Bronchial epithelial cell (primary cell): Measurements from ENCODE around the gene PIK3CA. TPM values are rescaled to one million over a fixed set of nuclear protein-coding genes. Genes with fewer than 3 reads are reported as not detected.
"Not testable (repeated sequence)": the region's sequence is repeated elsewhere in the genome, so short reads cannot be mapped to it uniquely, and the experiment has no call there.

Source experiments
- DNase-seq: peaks from one replicate; pipeline ENCODE4 v3.0.0-alpha.2; 2010; ENCODE audit warnings: low read depth
- FAIRE-seq: peaks from 2 replicates; lab custom pipeline; 2011; peaks lifted over from hg19 to GRCh38; lab: Jason Lieb, UNC
- H3K27me3 ChIP-seq: 2 replicates; pipeline ENCODE4 v1.5.1; 2011; ENCODE audit warnings: low read length; ENCODE audit not compliant: control insufficient read depth, insufficient read depth
- H3K36me3 ChIP-seq: 2 replicates; pipeline ENCODE4 v1.5.1; 2011; ENCODE audit warnings: low read length; ENCODE audit not compliant: control insufficient read depth, insufficient read depth
- H3K4me3 ChIP-seq: 2 replicates; pipeline ENCODE4 v1.5.1; 2011; ENCODE audit warnings: mild to moderate bottlenecking, low read depth, low read length, control low read depth
- total RNA-seq: library from RNA; depleted of rRNA; stranded (reverse); fragments of >200 nt; gene quantifications from 2 replicates; pipeline ENCODE4 v1.2.1, GENCODE V29; 2014
- TF ChIP-seq, protein P1 (sequence below): IDR thresholded peaks from 2 replicates; pipeline ENCODE4 v1.5.1; 2011; ENCODE audit warnings: mild to moderate bottlenecking, moderate library complexity, low read length, control low read depth, inconsistent platforms; ENCODE audit not compliant: insufficient read depth, severe bottlenecking

Gene PIK3CA
- total RNA-seq, 1 donor from 2014 or later, result 20.3 TPM

DNA sequence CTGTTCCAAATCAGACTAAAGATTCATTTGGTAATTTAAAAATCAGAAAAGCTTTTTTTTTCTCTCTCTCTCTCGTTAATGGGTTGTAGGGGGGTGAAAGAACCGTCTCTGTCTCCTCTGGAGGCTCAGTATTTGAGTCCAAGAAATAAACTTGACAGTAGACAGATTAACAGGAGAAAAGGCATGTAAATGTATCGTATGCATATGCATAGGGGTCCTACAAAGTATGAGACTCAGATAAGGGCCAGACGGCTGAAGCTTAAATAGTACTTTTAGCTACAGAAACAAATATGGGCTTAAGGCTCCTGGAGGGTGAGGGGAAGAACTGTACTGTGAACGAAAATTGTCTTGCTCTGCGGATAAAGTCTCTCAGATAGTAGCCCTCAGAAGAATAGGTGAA, 42.4 kb downstream of the PIK3CA start:
- no peaks in the 10 kb centered on the region for H3K36me3 ChIP-seq
- H3K27me3 ChIP-seq, result no peaks in the 10 kb centered on the region
- FAIRE-seq (no peak), DNase-seq (no peak)
- TF ChIP-seq, protein P1, sequence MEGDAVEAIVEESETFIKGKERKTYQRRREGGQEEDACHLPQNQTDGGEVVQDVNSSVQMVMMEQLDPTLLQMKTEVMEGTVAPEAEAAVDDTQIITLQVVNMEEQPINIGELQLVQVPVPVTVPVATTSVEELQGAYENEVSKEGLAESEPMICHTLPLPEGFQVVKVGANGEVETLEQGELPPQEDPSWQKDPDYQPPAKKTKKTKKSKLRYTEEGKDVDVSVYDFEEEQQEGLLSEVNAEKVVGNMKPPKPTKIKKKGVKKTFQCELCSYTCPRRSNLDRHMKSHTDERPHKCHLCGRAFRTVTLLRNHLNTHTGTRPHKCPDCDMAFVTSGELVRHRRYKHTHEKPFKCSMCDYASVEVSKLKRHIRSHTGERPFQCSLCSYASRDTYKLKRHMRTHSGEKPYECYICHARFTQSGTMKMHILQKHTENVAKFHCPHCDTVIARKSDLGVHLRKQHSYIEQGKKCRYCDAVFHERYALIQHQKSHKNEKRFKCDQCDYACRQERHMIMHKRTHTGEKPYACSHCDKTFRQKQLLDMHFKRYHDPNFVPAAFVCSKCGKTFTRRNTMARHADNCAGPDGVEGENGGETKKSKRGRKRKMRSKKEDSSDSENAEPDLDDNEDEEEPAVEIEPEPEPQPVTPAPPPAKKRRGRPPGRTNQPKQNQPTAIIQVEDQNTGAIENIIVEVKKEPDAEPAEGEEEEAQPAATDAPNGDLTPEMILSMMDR, result no peak
- no peak overlapping the region for H3K4me3 ChIP-seq

DNA sequence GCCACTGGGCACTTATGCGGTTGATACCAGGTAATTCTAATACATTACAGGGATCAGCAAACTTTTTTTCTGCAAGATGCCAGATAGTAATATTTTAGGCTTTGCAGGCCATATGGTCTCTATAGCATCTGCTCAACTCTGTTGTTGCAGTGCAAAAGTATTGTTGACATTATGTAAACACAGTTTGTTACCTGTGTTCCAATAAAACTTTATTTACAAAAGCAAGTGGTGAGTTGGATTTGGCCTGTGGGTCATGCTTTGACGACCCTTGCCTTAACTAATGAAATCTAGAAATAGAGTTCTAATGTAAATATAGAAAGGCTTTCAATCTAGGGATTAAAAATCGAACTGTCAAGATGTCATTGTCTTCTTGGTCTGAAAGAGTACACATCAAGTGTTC, 44.4 kb downstream of the PIK3CA start:
- TF ChIP-seq, protein P1, result no peak
- H3K27me3 ChIP-seq, result no peaks in the 10 kb centered on the region
- DNase-seq (no peak), FAIRE-seq (no peak)
- no peaks in the 10 kb centered on the region for H3K36me3 ChIP-seq
- no peak overlapping the region for H3K4me3 ChIP-seq

DNA sequence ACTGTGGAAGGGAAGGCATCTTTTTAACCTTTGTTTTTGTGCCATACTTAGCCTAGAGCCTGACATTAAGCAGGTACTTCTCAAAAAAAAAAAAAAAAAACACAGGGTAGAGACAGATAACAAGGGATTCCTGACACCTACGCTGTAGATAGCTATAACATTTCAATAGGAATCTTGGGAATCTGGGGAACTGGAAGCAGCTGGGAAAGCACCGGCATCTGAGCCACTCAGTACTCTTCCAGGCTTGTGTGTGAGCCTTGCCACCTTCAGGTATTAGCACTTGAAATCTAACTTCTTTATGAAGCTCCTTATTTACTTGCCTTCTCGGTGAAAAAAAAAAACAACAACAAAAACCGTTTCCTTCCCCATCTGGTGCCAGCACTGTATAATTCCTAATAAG, 46.8 kb downstream of the PIK3CA start:
- H3K27me3 ChIP-seq, result no peaks in the 10 kb centered on the region
- peaks cover 2% of the 10 kb centered on the region for H3K36me3 ChIP-seq
- H3K4me3 ChIP-seq, result no peak overlapping the region
- DNase-seq (no peak), FAIRE-seq (no peak)
- TF ChIP-seq, protein P1, result no peak

DNA sequence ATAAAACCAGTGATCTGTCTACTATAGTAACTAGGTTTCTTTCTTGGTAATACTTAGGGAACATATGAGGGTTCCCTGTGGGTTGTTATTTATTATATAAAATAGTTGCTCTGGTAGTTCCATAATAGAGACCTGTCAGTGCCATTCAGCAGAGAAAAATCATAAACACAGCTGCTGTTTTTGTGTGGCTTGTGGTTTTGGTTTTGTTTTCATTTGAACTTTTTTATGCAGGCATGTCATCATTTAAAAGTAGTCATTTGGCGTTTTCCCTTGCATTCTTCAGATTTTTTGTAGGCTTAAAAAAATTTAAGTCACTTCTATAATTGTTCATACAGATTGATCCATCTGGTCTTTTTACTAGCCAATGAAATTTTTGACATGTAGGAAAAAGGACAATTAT, 47.9 kb downstream of the PIK3CA start:
- FAIRE-seq (no peak), DNase-seq (no peak)
- Histone ChIP-seq H3K4me3 (no peak overlapping the region), H3K27me3 (no peaks in the 10 kb centered on the region), H3K36me3 (peaks cover 2% of the 10 kb centered on the region)
- TF ChIP-seq, protein P1, result no peak

DNA sequence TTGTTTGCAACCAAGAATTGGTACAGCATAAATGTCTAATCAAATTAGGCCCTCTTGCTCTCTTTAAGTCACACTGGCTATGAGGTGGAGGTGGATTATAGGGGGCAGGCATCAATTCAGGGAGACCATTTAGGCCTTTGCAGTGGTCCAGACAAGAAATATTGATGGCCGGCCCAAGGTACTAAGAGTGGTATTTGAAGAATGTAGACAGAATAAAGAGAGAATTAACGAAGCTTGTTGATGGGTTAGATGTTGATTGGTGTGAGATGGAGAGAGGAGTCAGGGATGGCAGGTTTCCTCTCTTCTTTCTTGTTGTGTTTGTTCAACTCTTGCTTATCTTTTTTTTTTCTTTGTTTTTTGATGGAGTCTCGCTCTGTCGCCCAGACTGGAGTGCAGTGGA, 48.5 kb downstream of the PIK3CA start:
- TF ChIP-seq, protein P1, result no peak
- no peak for FAIRE-seq

DNA sequence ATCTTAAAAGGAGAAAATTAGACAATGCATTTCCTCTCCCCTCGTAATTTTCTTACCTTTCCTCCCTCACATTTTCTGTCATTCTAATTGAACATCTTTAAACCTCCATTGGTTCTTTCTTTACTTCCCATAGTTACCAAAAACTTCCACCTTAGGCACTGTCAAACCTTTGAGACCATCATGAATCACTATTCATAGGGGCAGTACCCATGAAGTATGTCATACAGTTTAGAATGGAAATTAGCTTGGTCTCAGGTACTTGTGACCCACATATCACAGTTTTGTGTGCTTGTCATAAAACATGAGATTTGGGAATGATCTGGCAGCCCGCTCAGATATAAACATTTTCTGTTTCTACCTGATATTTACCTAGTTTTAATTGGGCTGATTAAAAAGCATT, 52.6 kb downstream of the PIK3CA start:
- H3K27me3 ChIP-seq, result no peaks in the 10 kb centered on the region
- peaks cover 2% of the 10 kb centered on the region for H3K36me3 ChIP-seq
- H3K4me3 ChIP-seq, result no peak overlapping the region
- TF ChIP-seq, protein P1, result no peak
- FAIRE-seq (no peak), DNase-seq (no peak)

More for the DNA sequence above, 48.5 kb downstream of the PIK3CA start:
- Histone ChIP-seq H3K36me3 (peaks cover 2% of the 10 kb centered on the region), H3K27me3 (no peaks in the 10 kb centered on the region), H3K4me3 (no peak overlapping the region)
- DNase-seq, result no peak

DNA sequence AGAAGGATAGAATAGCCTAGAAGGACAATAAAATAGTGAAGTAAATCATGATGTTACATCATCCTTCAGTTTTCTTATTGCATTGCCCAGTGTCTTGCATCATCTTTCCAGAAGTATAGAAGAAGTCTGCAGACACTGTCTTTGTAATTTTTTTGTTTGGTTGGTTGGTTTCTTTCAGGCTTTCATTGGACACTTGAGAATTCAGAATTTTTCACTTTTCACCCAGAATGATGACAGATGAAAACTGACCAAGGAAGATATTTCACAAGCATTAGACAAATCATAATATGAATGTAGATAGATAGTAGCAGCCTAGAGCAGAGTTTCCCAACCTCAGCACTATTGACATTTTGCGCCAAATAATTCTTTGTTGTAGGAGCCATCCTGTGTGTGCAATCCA, 67.4 kb downstream of the PIK3CA start:
- DNase-seq, H3K4me3 ChIP-seq, H3K36me3 ChIP-seq, H3K27me3 ChIP-seq: not testable (repeated sequence)
- peak; percentile 94 for FAIRE-seq

DNA sequence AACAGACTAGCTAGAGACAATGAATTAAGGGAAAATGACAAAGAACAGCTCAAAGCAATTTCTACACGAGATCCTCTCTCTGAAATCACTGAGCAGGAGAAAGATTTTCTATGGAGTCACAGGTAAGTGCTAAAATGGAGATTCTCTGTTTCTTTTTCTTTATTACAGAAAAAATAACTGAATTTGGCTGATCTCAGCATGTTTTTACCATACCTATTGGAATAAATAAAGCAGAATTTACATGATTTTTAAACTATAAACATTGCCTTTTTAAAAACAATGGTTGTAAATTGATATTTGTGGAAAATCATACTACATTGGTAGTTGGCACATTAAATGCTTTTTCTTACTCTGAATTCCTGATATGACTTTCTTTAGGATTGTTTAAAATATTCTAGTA, 70.1 kb downstream of the PIK3CA start:
- not testable (repeated sequence) for FAIRE-seq, DNase-seq, H3K27me3 ChIP-seq, H3K4me3 ChIP-seq, H3K36me3 ChIP-seq
